ENCODE data around the gene SLC38A2. TPM values are rescaled to one million over a fixed set of nuclear protein-coding genes. Genes with fewer than 3 reads are reported as not detected.
A peak's percentile ranks its signal among the peaks of the same experiment; 100 is the strongest.

Gene SLC38A2
- total RNA-seq, result 263 and 291 TPM in 2 replicates

DNA sequence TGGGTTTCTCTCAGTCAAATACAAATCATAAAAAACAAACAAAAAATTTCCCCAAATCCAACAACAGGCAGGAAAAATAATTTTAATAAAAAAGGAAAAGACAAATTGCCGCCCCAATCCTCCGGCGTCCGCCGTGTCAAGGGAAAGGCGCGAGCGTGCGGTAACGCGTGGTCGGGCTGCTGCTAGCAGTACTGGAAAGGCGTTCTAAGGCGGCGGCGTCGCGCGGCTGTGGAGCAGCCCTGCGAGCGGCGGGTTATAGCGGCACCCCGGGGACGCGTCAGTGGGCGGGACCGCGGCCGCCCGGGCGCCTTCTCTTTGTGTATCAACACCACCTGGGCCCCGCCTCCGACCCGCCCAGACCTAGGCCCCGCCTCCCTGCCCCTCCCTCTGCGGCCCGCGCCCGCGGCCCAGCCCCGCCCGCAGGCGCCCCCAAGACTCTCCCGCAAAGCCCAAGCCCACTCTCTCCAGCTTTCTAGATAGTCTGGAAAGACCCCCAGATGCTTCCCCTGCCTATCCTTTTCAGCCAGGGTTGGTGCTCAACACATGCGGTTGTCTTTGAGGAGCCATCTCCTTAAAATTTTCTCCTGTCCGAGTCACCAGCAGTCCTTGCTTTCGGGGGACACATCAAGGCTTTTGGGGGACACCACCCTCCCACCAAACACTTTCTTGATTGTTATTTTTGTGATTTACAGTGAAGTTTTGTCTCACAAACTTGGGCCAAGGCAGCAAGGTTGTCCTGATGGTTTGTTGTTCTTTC is at the start of gene SLC38A2:
Gene SLC38A2 (minus strand): TSS at position 230 of the 757 bp plus-strand sequence. CDS start 1,480 bp downstream, outside the sequence.
- H3K27me3 ChIP-seq (ENCODE audit: control insufficient read depth, insufficient read depth, low read length), result no peaks in the 10 kb centered on the region
- TF ChIP-seq, protein P1, sequence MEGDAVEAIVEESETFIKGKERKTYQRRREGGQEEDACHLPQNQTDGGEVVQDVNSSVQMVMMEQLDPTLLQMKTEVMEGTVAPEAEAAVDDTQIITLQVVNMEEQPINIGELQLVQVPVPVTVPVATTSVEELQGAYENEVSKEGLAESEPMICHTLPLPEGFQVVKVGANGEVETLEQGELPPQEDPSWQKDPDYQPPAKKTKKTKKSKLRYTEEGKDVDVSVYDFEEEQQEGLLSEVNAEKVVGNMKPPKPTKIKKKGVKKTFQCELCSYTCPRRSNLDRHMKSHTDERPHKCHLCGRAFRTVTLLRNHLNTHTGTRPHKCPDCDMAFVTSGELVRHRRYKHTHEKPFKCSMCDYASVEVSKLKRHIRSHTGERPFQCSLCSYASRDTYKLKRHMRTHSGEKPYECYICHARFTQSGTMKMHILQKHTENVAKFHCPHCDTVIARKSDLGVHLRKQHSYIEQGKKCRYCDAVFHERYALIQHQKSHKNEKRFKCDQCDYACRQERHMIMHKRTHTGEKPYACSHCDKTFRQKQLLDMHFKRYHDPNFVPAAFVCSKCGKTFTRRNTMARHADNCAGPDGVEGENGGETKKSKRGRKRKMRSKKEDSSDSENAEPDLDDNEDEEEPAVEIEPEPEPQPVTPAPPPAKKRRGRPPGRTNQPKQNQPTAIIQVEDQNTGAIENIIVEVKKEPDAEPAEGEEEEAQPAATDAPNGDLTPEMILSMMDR (IDR thresholded peaks at IDR 0.05; ENCODE audit: insufficient read depth, low read length, poor library complexity, severe bottlenecking), result no peak
- H3K36me3 ChIP-seq (ENCODE audit: control insufficient read depth, insufficient read depth, low read length), result no peaks in the 10 kb centered on the region
- H3K4me3 ChIP-seq (ENCODE audit: low read depth, low read length), result peak within 1 kb of the TSS; percentile 96
- DNase-seq (ENCODE audit: low read depth), result no peak

DNA sequence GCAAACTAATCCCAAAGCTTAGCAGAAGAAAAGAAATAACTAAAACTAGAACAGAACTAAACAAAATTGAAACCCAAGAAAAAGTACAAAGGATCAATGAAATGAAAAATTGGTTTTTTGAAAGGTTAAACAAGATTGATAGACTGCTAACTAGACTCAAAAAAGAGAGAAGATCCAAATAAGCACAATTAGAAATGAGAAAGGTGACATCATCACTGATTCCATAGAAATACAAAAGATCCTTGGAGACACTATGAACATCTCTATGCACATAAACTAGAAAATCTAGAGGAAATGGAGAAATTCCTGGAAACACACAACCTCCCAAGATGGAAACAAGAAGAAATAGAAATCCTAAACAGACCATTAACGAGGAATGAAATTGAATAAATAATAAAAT is 47.1 kb upstream of the SLC38A2 start:
- H3K27me3 ChIP-seq (ENCODE audit: control insufficient read depth, insufficient read depth, low read length), result no peaks in the 10 kb centered on the region
- TF ChIP-seq, protein P1 (IDR thresholded peaks at IDR 0.05; ENCODE audit: insufficient read depth, low read length, poor library complexity, severe bottlenecking), result no peak
- H3K36me3 ChIP-seq (ENCODE audit: control insufficient read depth, insufficient read depth, low read length), result no peaks in the 10 kb centered on the region
- no peak for DNase-seq (ENCODE audit: low read depth)
- no peak overlapping the region for H3K4me3 ChIP-seq (ENCODE audit: low read depth, low read length)

DNA sequence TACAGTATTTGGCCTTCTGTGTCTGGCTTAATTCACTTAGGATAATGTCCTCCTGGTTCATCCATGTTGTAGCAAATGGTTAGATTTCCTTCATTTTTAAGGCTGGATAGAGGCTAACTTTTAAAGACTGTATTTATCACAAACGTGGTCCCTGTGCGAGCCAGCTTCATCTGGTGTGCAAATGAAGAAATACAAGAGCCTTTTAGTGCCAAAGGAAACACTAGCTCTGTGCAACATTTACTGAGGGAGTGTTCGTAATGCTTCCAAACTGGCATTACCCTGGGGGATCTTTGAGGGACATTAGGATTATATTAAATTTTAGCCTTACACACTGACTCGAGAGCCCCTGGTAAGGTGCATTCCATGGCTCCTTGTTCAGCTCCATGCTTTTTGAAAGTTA is 43.0 kb upstream of the SLC38A2 start:
- TF ChIP-seq, protein P1 (IDR thresholded peaks at IDR 0.05; ENCODE audit: insufficient read depth, low read length, poor library complexity, severe bottlenecking), result no peak
- no peaks in the 10 kb centered on the region for H3K27me3 ChIP-seq (ENCODE audit: control insufficient read depth, insufficient read depth, low read length)
- no peaks in the 10 kb centered on the region for H3K36me3 ChIP-seq (ENCODE audit: control insufficient read depth, insufficient read depth, low read length)
- no peak for DNase-seq (ENCODE audit: low read depth)
- H3K4me3 ChIP-seq (ENCODE audit: low read depth, low read length), result no peak overlapping the region

DNA sequence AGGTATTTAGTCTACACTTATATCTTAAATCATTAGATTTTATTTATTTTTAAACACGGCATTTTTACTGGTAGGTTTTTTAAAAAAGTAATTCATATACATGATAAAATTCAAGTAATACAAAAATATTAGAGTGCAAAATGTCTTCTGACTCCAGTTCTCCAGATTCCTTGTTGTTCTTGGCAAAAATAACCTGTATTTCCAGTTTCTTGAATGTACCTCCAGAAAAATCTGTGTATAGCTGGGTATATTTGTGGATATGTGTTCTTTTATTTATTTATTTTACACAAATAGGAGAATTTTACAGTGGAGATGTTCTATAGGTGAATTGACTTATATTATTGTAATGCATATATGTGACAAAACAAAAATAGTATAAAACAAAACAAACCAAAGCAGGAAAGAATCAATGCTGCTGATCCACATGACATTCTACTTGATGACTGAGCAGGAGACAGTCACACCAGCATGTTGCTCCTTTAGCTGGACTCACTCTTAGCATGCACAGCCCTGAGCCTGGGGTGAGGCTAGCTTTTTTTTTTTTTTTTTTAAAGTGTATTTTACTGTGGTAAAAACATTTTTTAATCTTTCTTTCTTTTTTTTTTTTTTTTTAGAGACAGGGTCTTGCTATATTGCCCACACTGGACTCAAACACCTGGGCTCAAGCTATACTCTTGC is 42.2 kb upstream of the SLC38A2 start:
- no peaks in the 10 kb centered on the region for H3K27me3 ChIP-seq (ENCODE audit: control insufficient read depth, insufficient read depth, low read length)
- no peaks in the 10 kb centered on the region for H3K36me3 ChIP-seq (ENCODE audit: control insufficient read depth, insufficient read depth, low read length)
- TF ChIP-seq, protein P1 (IDR thresholded peaks at IDR 0.05; ENCODE audit: insufficient read depth, low read length, poor library complexity, severe bottlenecking), result no peak
- H3K4me3 ChIP-seq (ENCODE audit: low read depth, low read length), result no peak overlapping the region
- no peak for DNase-seq (ENCODE audit: low read depth)

DNA sequence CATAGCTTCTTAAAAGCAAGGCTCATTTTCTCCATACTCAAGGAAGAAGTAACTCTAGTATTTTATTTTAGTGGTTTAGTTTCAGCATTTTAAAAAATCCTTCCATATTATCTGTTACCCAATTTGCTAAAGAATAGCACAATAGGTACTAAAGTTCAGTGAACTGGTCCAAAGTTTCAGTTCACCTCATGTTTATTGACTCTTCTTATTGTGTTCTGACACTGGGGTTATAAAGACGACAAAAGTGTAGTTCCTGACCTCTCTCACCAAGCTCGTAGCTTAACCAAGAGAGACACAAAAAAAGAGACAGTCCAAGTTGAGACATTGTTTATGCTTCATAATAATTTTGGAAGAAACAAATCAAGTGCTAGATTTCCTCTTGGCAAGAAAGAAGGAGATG is 40.8 kb upstream of the SLC38A2 start:
- Histone ChIP-seq H3K4me3 (ENCODE audit: low read depth, low read length) (no peak overlapping the region), H3K36me3 (ENCODE audit: control insufficient read depth, insufficient read depth, low read length) (no peaks in the 10 kb centered on the region), H3K27me3 (ENCODE audit: control insufficient read depth, insufficient read depth, low read length) (no peaks in the 10 kb centered on the region)
- TF ChIP-seq, protein P1 (IDR thresholded peaks at IDR 0.05; ENCODE audit: insufficient read depth, low read length, poor library complexity, severe bottlenecking), result no peak
- DNase-seq (ENCODE audit: low read depth), result no peak
